H7 (cell line): ENCODE data around the gene FBXO41. TPM values are rescaled to one million over a fixed set of nuclear protein-coding genes. Genes with fewer than 3 reads are reported as not detected.
A peak's percentile ranks its signal among the peaks of the same experiment; 100 is the strongest.

ENCODE experiments used
- DNase-seq: peaks from one replicate; pipeline ENCODE4 v3.0.0; 2012
- H3K27me3 ChIP-seq: 2 replicates; pipeline ENCODE4 v1.6.0; 2011; ENCODE audit warnings: mild to moderate bottlenecking, low read length; ENCODE audit not compliant: control insufficient read depth, insufficient read depth
- H3K36me3 ChIP-seq: replicated peaks from 2 replicates; pipeline ENCODE4 v1.5.1; 2011; ENCODE audit warnings: low read length; ENCODE audit not compliant: control insufficient read depth, insufficient read depth
- H3K4me3 ChIP-seq: 2 replicates; pipeline ENCODE4 v1.5.1; 2011; ENCODE audit warnings: low read depth, mild to moderate bottlenecking, control low read depth, low read length, moderate library complexity; ENCODE audit not compliant: insufficient read depth
- total RNA-seq: library from RNA; depleted of rRNA; stranded (reverse); fragments of >200 nt; shearing (Covaris generic); gene quantifications from 2 replicates; pipeline ENCODE4 v1.2.3, GENCODE V29; 2014

FBXO41 gene
- total RNA-seq, 1 experiment from 2014 or later = 2.3 TPM

GRCh38 chr2:73292906-73293533 lies 8.7 kb upstream of the FBXO41 start:
- DNase-seq = peak; percentile 79
- Histone ChIP-seq H3K36me3 (no peaks in the 10 kb centered on the region), H3K4me3 (peak overlapping the region; percentile 50), H3K27me3 (peaks cover 88% of the 10 kb centered on the region)

GRCh38 chr2:73292316-73292905 lies 8.1 kb upstream of the FBXO41 start:
- Histone ChIP-seq H3K4me3 (peak overlapping the region; percentile 50; the same call in 1 of the 2 replicates), H3K36me3 (no peaks in the 10 kb centered on the region), H3K27me3 (peaks cover 88% of the 10 kb centered on the region)
- peak; percentile 75 for DNase-seq

- Histone ChIP-seq H3K36me3 (no peaks in the 10 kb centered on the region), H3K4me3 (peak overlapping the region; percentile 50), H3K27me3 (peaks cover 90% of the 10 kb centered on the region)
- DNase-seq = peak; percentile 96
These were observed 7.4 kb upstream of the FBXO41 start for GRCh38 chr2:73291461-73292315.

GRCh38 chr2:73291093-73291460 lies 6.8 kb upstream of the FBXO41 start:
- Histone ChIP-seq H3K4me3 (peak overlapping the region; percentile 50), H3K27me3 (peaks cover 92% of the 10 kb centered on the region), H3K36me3 (no peaks in the 10 kb centered on the region)
- DNase-seq = peak; percentile 93

GRCh38 chr2:73290049-73290839 lies 6.0 kb upstream of the FBXO41 start:
- Histone ChIP-seq H3K36me3 (no peaks in the 10 kb centered on the region), H3K4me3 (no peak overlapping the region), H3K27me3 (peaks cover 92% of the 10 kb centered on the region)
- peak; percentile 66 for DNase-seq

GRCh38 chr2:73289304-73289703 lies 5.0 kb upstream of the FBXO41 start:
- DNase-seq = no peak
- no peak overlapping the region for H3K4me3 ChIP-seq
- H3K27me3 ChIP-seq = peaks cover 87% of the 10 kb centered on the region
- H3K36me3 ChIP-seq = no peaks in the 10 kb centered on the region

- peaks cover 61% of the 10 kb centered on the region for H3K27me3 ChIP-seq
These were observed 1.9 kb upstream of the FBXO41 start for GRCh38 chr2:73286134-73286655.

GRCh38 chr2:73285159-73285739 lies 971 bp upstream of the FBXO41 start:
- Histone ChIP-seq H3K36me3 (no peaks in the 10 kb centered on the region), H3K27me3 (peaks cover 51% of the 10 kb centered on the region), H3K4me3 (peak overlapping the region; percentile 74; the same call in 1 of the 2 replicates)
- no peak for DNase-seq

More at GRCh38 chr2:73286134-73286655, 1.9 kb upstream of the FBXO41 start:
- Histone ChIP-seq H3K4me3 (no peak overlapping the region), H3K36me3 (no peaks in the 10 kb centered on the region)
- DNase-seq = no peak

- peak; percentile 82 for DNase-seq
- peak overlapping the region; percentile 74 for H3K4me3 ChIP-seq
- no peaks in the 10 kb centered on the region for H3K36me3 ChIP-seq
- H3K27me3 ChIP-seq = peaks cover 37% of the 10 kb centered on the region
These were observed 558 bp downstream of the FBXO41 start for GRCh38 chr2:73283545-73284295.

GRCh38 chr2:73282924-73283544 lies 1.2 kb downstream of the FBXO41 start:
- H3K27me3 ChIP-seq = peaks cover 30% of the 10 kb centered on the region
- peak overlapping the region; percentile 74 for H3K4me3 ChIP-seq
- peak; percentile 66 for DNase-seq
- H3K36me3 ChIP-seq = no peaks in the 10 kb centered on the region

GRCh38 chr2:73281244-73281643 lies 3.0 kb downstream of the FBXO41 start:
- no peaks in the 10 kb centered on the region; the same call in 1 of the 2 replicates for H3K36me3 ChIP-seq
- H3K4me3 ChIP-seq = no peak overlapping the region
- no peak for DNase-seq
- peaks cover 17% of the 10 kb centered on the region for H3K27me3 ChIP-seq

- peak; percentile 50 for DNase-seq
- Histone ChIP-seq H3K4me3 (no peak overlapping the region), H3K27me3 (peaks cover 4% of the 10 kb centered on the region; the same call in 1 of the 2 replicates), H3K36me3 (no peaks in the 10 kb centered on the region; the same call in 1 of the 2 replicates)
These were observed 4.4 kb downstream of the FBXO41 start for GRCh38 chr2:73279852-73280251.

GRCh38 chr2:73272270-73272669 lies 12.0 kb downstream of the FBXO41 start:
- Histone ChIP-seq H3K4me3 (no peak overlapping the region), H3K27me3 (peaks cover 33% of the 10 kb centered on the region), H3K36me3 (no peaks in the 10 kb centered on the region; the same call in 1 of the 2 replicates)
- DNase-seq = no peak
